ENCODE measurements around the gene ACVR1B. TPM values are rescaled to one million over a fixed set of nuclear protein-coding genes. Genes with fewer than 3 reads are reported as not detected.

Gene ACVR1B
- total RNA-seq, 1 donor from 2014 or later: 65.7 TPM

DNA sequence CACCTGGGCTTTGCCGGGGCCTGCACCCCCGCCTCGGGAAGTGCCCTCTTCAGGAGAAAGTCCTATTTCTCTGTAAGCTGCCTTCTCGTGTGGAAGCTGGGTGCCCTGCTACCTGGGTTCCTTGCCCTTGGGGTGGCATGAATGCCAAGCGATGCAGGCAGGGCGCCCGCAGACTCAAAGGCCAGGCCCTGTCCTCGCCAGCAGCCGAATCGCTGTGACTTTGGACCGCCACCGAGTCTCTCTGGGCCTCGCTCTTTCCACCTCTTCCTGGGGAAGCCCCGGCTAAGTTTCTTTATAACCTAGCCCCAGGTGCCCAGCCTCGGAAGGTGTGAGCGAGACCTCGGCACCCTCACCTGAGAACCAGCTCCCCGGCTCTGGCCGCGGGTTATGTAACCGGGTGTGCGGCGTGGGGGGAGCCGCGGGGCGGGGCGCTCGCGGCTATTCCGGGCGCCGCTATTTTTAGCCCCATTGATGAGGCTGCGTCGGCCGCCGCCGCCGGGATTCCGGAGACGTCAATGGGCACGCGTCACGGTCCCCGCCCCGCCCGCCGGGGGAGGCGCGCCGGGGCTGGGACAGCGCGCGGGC, 85.2 kb downstream of the ACVR1B start:
- Mint-ChIP-seq H3K9me3 (ENCODE audit: low read depth) (no peaks in the 10 kb centered on the region), H3K4me1 (ENCODE audit: low read depth) (peaks cover 12% of the 10 kb centered on the region), H3K36me3 (ENCODE audit: insufficient read depth) (no peaks in the 10 kb centered on the region), H3K27me3 (peaks cover 22% of the 10 kb centered on the region), H3K27ac (no peak overlapping the region), H3K4me3 (ENCODE audit: low read depth) (peak overlapping the region; percentile 65)
- no peak for TF ChIP-seq CTCF (IDR thresholded peaks at IDR 0.05; ENCODE audit: unreplicated experiment)
- peak; percentile 64 for DNase-seq (ENCODE audit: low spot score, unreplicated experiment)

- peak; percentile 34 for TF ChIP-seq CTCF (IDR thresholded peaks at IDR 0.05; ENCODE audit: unreplicated experiment)
- peaks cover 1% of the 10 kb centered on the region for H3K36me3 Mint-ChIP-seq (ENCODE audit: insufficient read depth)
- H3K4me1 Mint-ChIP-seq (ENCODE audit: low read depth): peaks cover 12% of the 10 kb centered on the region
- H3K27ac Mint-ChIP-seq: peak overlapping the region; percentile 97
- peaks cover 22% of the 10 kb centered on the region for H3K27me3 Mint-ChIP-seq
- DNase-seq (ENCODE audit: low spot score, unreplicated experiment): peak; percentile 52
- H3K9me3 Mint-ChIP-seq (ENCODE audit: low read depth): no peaks in the 10 kb centered on the region
- peak overlapping the region; percentile 83 for H3K4me3 Mint-ChIP-seq (ENCODE audit: low read depth)
These were observed 85.9 kb downstream of the ACVR1B start for GRCh38 chr12:52037248-52037861.

- no peak for DNase-seq (ENCODE audit: low spot score, unreplicated experiment)
- H3K36me3 Mint-ChIP-seq (ENCODE audit: insufficient read depth): peaks cover 1% of the 10 kb centered on the region
- TF ChIP-seq CTCF (IDR thresholded peaks at IDR 0.05; ENCODE audit: unreplicated experiment): no peak
- H3K27me3 Mint-ChIP-seq: peaks cover 22% of the 10 kb centered on the region
- H3K27ac Mint-ChIP-seq: peak overlapping the region; percentile 82
- H3K9me3 Mint-ChIP-seq (ENCODE audit: low read depth): no peaks in the 10 kb centered on the region
- peak overlapping the region; percentile 83 for H3K4me3 Mint-ChIP-seq (ENCODE audit: low read depth)
- peaks cover 7% of the 10 kb centered on the region for H3K4me1 Mint-ChIP-seq (ENCODE audit: low read depth)
These were observed 86.9 kb downstream of the ACVR1B start for GRCh38 chr12:52038447-52038846.

DNA sequence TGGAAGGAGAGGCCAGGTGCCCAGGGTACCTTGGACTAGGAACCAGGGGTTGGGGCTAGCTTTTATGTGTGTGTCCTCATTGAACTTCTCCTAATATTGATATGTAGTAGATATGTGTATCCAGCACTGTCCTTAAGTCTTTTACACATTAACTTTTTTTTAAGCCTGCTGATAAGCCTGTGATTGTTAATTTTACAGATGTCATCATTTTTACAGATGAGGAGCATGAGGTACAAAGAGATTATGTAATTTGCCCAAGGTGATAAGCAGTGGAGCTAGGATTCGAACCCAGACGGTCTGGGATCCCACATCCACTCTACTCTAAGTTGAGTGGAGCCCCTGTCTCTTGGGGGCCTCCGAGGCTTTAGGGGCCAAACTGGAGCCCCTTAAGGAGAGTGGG, 89.5 kb downstream of the ACVR1B start:
- H3K4me1 Mint-ChIP-seq (ENCODE audit: low read depth): peaks cover 7% of the 10 kb centered on the region

DNA sequence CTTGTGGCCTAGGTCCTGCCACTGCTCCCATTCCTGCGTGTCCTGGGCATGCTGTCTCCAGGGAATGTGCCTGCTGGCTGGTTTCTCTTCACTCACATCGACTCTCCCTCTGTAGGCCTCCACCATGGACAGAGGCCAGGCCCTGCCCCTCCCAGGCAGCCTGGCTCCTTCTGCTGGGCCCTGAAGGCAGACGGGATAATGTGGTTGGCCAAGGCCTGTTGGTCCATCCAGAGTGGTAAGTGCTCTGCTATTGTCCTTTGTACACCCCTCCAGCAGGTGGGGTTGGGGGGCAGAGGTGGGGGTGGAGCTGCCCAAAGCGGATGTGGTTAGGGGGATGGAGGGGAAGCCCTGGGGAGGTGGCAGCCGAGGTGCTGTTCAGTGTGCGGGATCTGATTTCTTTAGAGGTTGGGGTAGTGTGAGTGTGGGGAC, 90.2 kb downstream of the ACVR1B start:
- Mint-ChIP-seq H3K27me3 (no peaks in the 10 kb centered on the region), H3K4me1 (ENCODE audit: low read depth) (peaks cover 7% of the 10 kb centered on the region), H3K4me3 (ENCODE audit: low read depth) (no peak overlapping the region), H3K27ac (no peak overlapping the region), H3K36me3 (ENCODE audit: insufficient read depth) (peaks cover 5% of the 10 kb centered on the region), H3K9me3 (ENCODE audit: low read depth) (no peaks in the 10 kb centered on the region)
- DNase-seq (ENCODE audit: low spot score, unreplicated experiment): no peak
- no peak for TF ChIP-seq CTCF (IDR thresholded peaks at IDR 0.05; ENCODE audit: unreplicated experiment)

More for the DNA sequence above, 89.5 kb downstream of the ACVR1B start:
- Mint-ChIP-seq H3K9me3 (ENCODE audit: low read depth) (no peaks in the 10 kb centered on the region), H3K4me3 (ENCODE audit: low read depth) (no peak overlapping the region), H3K36me3 (ENCODE audit: insufficient read depth) (peaks cover 5% of the 10 kb centered on the region), H3K27me3 (peaks cover 3% of the 10 kb centered on the region), H3K27ac (no peak overlapping the region)
- no peak for DNase-seq (ENCODE audit: low spot score, unreplicated experiment)
- no peak for TF ChIP-seq CTCF (IDR thresholded peaks at IDR 0.05; ENCODE audit: unreplicated experiment)
